Fibroblast of skin of abdomen (primary cell): ENCODE measurements around the gene CDK4.

Source experiments
- DNase-seq: peaks from one replicate; pipeline ENCODE4 v3.0.0-alpha.2; 2013

CDK4 gene

GRCh38 chr12:57737467-57738460 is 14.3 kb downstream of the CDK4 start:
- no peak for DNase-seq

DNA sequence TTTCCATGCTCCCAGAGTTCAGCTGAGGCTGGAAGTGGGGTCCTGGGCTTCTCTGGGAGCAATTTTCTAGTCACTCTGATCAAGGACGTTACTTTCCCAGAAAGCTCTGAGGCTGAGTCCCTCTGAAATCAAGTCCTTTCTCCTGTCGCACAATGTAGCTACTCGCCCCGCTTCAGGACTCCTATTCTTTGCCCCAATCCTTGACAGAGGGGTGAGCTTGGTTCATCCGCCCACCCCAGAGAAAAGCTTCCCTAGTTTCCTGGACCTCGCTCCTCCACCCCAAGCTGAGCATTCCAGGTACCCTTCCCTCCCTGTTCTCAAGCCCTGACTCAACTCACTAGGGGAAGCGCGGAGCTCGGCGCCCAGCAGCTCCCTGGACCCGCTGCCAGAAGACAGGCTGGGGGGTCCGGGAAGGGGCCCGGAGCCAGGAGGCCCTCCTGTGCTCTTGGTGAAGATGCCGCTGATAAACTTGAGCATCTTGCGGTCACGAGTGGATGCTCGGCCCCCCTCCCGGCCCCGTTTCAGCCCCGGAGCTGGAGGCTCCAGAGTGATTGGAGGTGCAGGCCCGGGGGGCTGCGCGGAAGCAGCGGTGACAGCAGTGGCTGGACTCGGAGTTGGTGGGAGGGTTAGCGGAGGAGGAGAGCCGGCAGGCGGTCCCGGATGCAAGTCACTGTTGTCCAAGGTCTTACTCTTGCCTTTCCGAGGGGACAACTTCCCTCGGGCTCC is 15.2 kb downstream of the CDK4 start:
- no peak for DNase-seq

- no peak for DNase-seq
These were observed 16.0 kb downstream of the CDK4 start for GRCh38 chr12:57735952-57736740.

DNA sequence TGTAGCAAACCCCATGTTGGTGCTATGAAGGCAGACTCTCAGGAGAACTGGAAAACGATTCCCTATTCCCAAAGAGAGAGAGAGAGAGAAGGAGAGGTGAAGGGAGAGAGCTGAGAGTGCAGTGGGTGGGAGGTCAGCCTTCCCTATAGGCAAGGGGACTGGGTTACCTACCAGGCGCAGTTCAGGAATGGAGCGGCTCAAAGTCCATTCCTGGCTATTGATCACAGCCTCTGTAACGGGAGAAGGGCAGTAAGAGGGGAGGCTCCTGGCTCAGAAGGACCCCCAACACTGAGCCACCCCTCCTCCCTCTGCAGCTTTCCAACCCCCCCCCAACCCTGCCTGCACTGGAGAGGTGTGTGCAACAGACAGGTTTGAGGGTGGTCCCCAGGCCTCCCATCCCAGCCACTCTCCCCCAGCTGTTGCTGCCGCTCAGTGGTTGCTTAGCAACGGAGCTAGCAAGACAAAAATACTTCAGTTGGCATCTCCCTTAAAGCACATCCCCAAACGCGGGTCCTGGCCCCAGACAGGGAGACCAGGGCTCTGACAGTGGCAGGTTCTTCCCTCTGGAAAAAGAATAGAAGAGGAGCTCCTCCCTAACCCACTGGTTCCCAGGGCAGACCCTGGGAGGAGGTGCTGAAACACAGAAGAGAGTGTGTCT is 16.8 kb downstream of the CDK4 start:
- no peak for DNase-seq

- no peak for DNase-seq
These were observed 17.5 kb downstream of the CDK4 start for GRCh38 chr12:57734591-57734990.

GRCh38 chr12:57733928-57734327 is 18.2 kb downstream of the CDK4 start:
- no peak for DNase-seq

GRCh38 chr12:57732726-57733593 is 19.1 kb downstream of the CDK4 start:
- DNase-seq = no peak

- DNase-seq = no peak
These were observed 19.8 kb downstream of the CDK4 start for GRCh38 chr12:57732270-57732669.

DNA sequence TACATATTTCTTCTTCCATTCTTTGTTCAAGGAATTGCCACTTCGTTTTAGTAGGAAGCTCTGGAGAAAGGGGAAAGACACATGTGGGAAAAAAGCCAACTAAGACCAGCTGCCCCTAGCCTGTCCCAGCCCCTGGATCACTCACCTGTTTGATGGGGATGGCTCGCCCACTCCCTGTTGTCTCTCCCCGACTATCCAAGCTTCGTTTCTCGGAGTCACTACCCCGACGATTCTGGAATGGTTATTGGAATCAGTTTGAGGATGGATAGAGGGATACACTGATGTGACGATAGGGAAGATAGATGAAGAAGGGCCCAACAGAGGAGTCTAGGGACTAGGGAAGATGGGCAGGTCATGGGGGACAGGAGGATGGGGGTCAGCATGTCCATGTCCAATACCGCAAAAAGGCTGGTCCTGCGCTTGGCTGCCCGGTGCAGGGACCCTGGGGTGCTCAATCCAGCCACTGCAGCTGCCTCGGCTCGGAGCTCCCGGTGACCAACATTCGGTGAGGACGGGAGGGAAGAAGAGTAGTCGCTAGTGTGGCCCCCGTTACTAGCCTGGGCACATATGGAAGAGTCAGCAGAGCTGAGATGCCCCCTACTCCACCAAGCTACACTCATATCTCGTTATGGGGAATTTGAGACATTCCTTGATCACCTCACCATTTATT is 20.6 kb downstream of the CDK4 start:
- no peak for DNase-seq

- no peak for DNase-seq
These were observed 21.6 kb downstream of the CDK4 start for GRCh38 chr12:57730336-57731067.

GRCh38 chr12:57729321-57729844 is 22.7 kb downstream of the CDK4 start:
- no peak for DNase-seq

DNA sequence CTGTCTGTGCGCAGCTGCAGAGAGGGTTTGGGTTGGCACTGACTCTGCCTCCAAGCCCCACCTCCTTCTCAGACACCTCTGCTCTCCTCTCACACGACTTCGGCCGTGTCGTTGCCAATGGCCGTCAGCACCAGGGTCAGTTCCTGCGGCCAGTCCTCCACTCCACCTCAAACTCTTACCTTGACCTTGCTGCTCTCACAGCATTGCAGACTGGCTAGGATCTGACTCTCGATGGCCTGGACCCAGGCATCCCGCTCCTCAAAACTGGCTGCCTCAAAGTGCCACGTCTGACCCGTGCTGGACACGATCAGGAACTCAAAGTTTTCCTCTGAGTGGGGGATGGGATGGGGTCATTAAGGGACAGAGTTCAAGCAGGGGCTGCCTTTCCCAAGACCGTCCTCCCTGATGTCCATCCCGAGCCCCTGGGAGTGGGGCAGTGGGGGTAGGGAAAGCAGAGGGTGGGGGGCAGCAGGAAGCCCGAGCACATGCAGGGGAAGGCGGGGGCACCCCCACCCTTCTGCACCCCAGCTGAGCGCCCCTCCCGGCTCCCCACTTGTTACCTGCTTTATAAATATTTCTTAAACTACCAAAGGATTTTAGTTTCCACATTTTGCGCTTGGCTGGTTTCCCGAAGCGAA is 24.2 kb downstream of the CDK4 start:
- no peak for DNase-seq

DNA sequence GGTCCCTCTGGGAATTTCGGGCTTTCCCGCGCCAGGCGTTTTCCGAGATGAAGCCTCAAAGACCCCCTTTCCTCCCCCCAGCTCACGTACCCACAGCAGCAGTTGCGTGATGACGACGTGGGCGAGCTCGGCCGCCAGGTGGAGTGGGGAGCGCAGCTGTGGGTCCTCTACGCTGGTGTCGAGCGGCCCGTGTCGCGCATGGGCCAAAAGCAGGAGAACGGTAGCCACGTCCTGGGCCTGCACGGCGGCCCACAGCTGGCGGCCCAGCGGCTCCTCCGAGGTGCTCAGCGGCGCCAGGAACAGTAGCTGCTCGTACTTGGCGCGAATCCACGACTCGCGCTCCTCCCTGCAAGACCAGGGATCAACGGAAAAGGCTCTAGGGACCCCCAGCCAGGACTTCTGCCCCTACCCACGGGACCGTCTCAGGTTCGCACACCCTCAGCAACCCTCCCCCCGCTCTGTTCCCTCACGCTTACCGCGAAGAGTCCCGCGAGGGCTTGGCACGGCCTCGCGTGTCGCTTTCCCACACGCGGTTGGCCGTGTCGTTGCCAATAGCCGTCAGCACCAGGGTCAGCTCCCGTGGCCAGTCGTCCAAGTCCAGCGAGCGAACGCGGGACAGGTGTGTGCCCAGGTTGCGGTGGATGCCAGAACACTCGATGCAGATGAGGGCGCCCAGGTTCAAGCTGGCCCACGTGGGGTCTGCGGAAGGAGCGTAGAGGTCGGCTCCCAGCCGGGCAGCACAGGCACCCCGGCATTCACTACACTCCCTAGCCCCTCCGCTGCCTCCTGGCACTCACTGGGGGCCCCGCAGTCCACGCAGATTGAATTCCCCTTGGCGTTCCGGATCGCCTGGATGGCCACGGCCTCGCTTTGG is 25.0 kb downstream of the CDK4 start:
- no peak for DNase-seq

GRCh38 chr12:57726151-57726883 is 25.8 kb downstream of the CDK4 start:
- peak; percentile 87 for DNase-seq

DNA sequence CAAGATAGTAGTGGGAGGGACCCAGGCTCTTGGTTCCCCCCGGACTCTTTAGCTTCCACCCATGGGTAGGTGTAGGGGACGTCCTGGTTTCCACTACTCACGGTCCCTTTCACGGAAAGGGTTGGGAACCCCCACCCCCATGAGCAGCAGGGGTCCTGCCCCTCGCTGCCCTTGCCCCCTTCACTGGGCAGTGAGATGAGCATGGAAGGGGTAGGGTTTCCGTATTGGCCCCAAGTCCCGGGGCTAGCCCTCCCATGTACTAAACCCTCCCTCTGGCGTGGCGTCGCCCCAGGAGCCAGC is 26.3 kb downstream of the CDK4 start:
- DNase-seq = no peak

DNA sequence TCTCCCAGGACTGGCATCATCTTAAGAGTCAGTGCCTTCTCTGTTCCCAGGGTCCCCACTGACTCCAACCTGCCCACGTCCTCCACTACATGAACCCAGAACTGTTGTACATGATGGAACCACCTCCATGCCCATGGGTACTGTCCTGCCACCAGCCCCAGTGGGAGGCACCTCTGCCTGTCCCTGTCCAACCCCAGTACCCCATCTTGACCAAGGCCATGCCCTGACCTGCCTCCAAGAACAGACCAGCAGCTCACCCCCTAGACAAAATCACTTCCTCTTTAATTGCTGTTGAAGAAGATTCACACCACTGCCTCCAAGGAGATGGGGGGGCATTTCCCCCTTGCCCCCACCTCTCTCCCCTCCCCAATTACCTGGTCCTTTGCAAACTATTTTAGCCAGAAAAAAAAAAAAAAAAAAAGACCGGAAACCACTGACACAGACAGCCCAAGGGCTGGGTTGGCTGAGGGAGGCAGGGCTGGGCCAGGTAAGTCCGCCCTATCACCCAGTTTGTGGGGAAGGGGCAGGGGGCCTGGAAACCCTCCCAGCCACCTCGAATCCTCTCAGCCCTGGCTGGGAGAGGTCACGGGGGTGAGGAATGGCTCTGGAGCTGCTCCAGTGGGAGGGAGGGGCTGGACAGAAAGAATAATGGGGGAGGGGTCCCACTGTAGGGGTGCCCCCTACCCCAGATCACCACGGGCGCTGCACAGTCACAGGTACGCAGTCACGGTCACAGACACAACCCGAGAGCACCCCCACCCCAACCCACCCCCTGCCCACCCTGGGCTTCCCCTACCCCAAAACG is 27.0 kb downstream of the CDK4 start:
- DNase-seq = no peak
